HepG2 (cell line): ENCODE results near the gene MAFF. TPM values are rescaled to one million over a fixed set of nuclear protein-coding genes. Genes with fewer than 3 reads are reported as not detected.

Source experiments
- DMAP1 ChIP-seq: IDR thresholded peaks from 2 replicates; pipeline ENCODE4 v1.6.1; 2016
- HES4 ChIP-seq: sonication (generic); formaldehyde crosslinking; IDR thresholded peaks from 2 replicates; pipeline ENCODE4 v1.9.0; 2021; ENCODE audit warnings: mild to moderate bottlenecking, missing genetic modification reagents, borderline replicate concordance
- HMG20B ChIP-seq: conservative IDR thresholded peaks from 2 replicates; pipeline ENCODE4 v1.6.1; 2016; ENCODE audit warnings: missing genetic modification reagents, missing compliant biosample characterization
- KMT2A ChIP-seq: sonication (generic); formaldehyde crosslinking; IDR thresholded peaks from 2 replicates; pipeline ENCODE4 v1.4.0; 2020; ENCODE audit warnings: missing genetic modification reagents
- MBNL3 ChIP-seq: fragments of 250-450 bp; sonication (Bioruptor Pico); conservative IDR thresholded peaks from 2 replicates; pipeline ENCODE4 v1.8.0; 2022; ENCODE audit warnings: mild to moderate bottlenecking, inconsistent platforms
- MED1 ChIP-seq: sonication (generic); formaldehyde crosslinking; IDR thresholded peaks from 2 replicates; pipeline ENCODE4 v1.4.0; 2020; ENCODE audit warnings: missing genetic modification reagents
- MYNN ChIP-seq: sonication (generic); formaldehyde crosslinking; IDR thresholded peaks from 2 replicates; pipeline ENCODE4 v1.4.0; 2020; ENCODE audit warnings: mild to moderate bottlenecking, low read depth, missing genetic modification reagents
- NFRKB ChIP-seq: fragments of 450-650 bp; IDR thresholded peaks from 2 replicates; pipeline ENCODE4 v1.6.1; 2017
- PCBP1 ChIP-seq: fragments of 200-400 bp; formaldehyde crosslinking; IDR thresholded peaks from 2 replicates; pipeline ENCODE4 v1.6.1; 2017; ENCODE audit warnings: mild to moderate bottlenecking, low read depth, low read length, borderline replicate concordance
- YY1 ChIP-seq: IDR thresholded peaks from 2 replicates; pipeline ENCODE4 v1.6.1; 2011; ENCODE audit warnings: low read length, low read depth, moderate library complexity, mild to moderate bottlenecking; ENCODE audit not compliant: insufficient read depth, insufficient replicate concordance
- ZC3H4 ChIP-seq: sonication (generic); formaldehyde crosslinking; IDR thresholded peaks from 2 replicates; pipeline ENCODE4 v1.4.0; 2020; ENCODE audit warnings: missing genetic modification reagents, borderline replicate concordance
- ZNF598 ChIP-seq: sonication (generic); formaldehyde crosslinking; IDR thresholded peaks from 2 replicates; pipeline ENCODE4 v1.5.1; 2020; ENCODE audit warnings: mild to moderate bottlenecking, missing genetic modification reagents, borderline replicate concordance
- ZNF619 ChIP-seq: sonication (generic); formaldehyde crosslinking; IDR thresholded peaks from 2 replicates; pipeline ENCODE4 v1.4.0; 2020; ENCODE audit warnings: mild to moderate bottlenecking, missing genetic modification reagents
- ZNF773 ChIP-seq: sonication (generic); formaldehyde crosslinking; IDR thresholded peaks from 2 replicates; pipeline ENCODE4 v1.4.0; 2020; ENCODE audit warnings: missing genetic modification reagents, borderline replicate concordance
- ZSCAN29 ChIP-seq: sonication (generic); formaldehyde crosslinking; conservative IDR thresholded peaks from 2 replicates; pipeline ENCODE4 v1.4.0; 2020; ENCODE audit warnings: mild to moderate bottlenecking, missing genetic modification reagents
- polyA plus RNA-seq, 8 experiments: library from polyadenylated mRNA; depleted of rRNA in 3 of 8; stranded (reverse) in 7 of 8; unstranded in 1 of 8; fragments of >200 nt; fragmentation: Illumina TruSeq in 4 of 8; extraction: Trizol in 4 of 8; gene quantifications; 2 replicates each; pipeline versions ENCODE4 v1.2.1 to v1.2.3, GENCODE V29; 2011 to 2016; ENCODE audit warnings: low read depth in 4 of 8, missing spikeins in 1 of 8, mixed read lengths in 1 of 8; ENCODE audit not compliant: insufficient read depth in 1 of 8
- total RNA-seq, 5 experiments: library from RNA; depleted of rRNA; stranded (reverse); fragments of >200 nt; fragmentation: Illumina TruSeq; extraction: Trizol; gene quantifications; 2 replicates each; pipeline ENCODE4 v1.2.3, GENCODE V29; 2016; ENCODE audit warnings: low read depth in 1 of 5
- TF ChIP-seq, protein P1 (sequence below): sonication (generic); formaldehyde crosslinking; IDR thresholded peaks from 2 replicates; pipeline ENCODE4 v1.5.1; 2020; ENCODE audit warnings: mild to moderate bottlenecking, missing genetic modification reagents
- TF ChIP-seq, protein P2 (sequence below): sonication (generic); formaldehyde crosslinking; IDR thresholded peaks from 2 replicates; pipeline ENCODE4 v1.8.0; 2022; ENCODE audit warnings: missing genetic modification reagents, low read depth, mild to moderate bottlenecking, borderline replicate concordance
- TF ChIP-seq, protein P3 (sequence below): sonication (generic); formaldehyde crosslinking; IDR thresholded peaks from 2 replicates; pipeline ENCODE4 v1.4.0; 2020; ENCODE audit warnings: mild to moderate bottlenecking, missing genetic modification reagents, borderline replicate concordance
- TF ChIP-seq, protein P4 (sequence below): sonication (generic); formaldehyde crosslinking; IDR thresholded peaks from 2 replicates; pipeline ENCODE4 v1.5.0; 2020; ENCODE audit warnings: missing genetic modification reagents
- TF ChIP-seq, protein P5 (sequence below): sonication (generic); formaldehyde crosslinking; IDR thresholded peaks from 2 replicates; pipeline ENCODE4 v1.4.0; 2020; ENCODE audit warnings: missing genetic modification reagents
- TF ChIP-seq, protein P6 (sequence below): sonication (generic); formaldehyde crosslinking; IDR thresholded peaks from 2 replicates; pipeline ENCODE4 v1.5.0; 2020; ENCODE audit warnings: missing genetic modification reagents

Gene MAFF
- total and polyA plus RNA-seq, 2 of the 13 experiments (the other 11 are each of a cell fraction or from before 2014, with no cell fraction given) = 5.4 to 14.3 TPM

DNA sequence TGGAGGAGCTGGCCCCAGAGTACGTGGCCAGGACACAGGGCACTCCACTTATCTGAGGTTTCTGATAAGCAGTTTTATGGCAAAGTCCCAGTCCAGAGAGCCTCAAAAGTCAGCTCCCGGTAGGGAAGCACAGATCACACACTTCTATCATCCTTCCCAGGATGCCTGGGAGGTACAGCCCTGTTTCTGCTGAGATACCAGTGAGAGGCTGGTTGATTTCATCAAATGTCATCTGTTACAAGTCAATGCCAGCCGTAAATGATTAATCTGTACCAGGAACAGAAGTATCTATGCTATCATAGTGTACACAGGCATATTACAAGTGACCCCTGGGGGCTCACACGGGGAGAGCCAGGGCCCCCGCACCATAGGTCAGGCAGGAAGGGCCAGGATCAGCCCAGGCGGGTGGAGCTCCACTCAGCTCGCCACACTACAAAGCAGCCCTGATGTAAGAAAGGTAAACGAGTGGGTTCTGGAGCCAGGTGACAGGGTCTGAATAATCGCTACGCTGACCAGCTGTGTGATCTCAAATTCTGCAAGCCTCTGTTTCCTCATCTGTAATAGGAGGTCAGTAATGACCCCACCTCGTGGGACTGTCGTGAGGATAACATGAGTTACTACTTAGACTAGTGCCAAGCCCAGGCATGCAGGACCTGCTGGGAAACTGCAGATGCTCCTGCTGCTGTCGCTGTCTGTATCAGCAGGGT lies 37.8 kb upstream of the MAFF start (continued):
- TF ChIP-seq, protein P1, sequence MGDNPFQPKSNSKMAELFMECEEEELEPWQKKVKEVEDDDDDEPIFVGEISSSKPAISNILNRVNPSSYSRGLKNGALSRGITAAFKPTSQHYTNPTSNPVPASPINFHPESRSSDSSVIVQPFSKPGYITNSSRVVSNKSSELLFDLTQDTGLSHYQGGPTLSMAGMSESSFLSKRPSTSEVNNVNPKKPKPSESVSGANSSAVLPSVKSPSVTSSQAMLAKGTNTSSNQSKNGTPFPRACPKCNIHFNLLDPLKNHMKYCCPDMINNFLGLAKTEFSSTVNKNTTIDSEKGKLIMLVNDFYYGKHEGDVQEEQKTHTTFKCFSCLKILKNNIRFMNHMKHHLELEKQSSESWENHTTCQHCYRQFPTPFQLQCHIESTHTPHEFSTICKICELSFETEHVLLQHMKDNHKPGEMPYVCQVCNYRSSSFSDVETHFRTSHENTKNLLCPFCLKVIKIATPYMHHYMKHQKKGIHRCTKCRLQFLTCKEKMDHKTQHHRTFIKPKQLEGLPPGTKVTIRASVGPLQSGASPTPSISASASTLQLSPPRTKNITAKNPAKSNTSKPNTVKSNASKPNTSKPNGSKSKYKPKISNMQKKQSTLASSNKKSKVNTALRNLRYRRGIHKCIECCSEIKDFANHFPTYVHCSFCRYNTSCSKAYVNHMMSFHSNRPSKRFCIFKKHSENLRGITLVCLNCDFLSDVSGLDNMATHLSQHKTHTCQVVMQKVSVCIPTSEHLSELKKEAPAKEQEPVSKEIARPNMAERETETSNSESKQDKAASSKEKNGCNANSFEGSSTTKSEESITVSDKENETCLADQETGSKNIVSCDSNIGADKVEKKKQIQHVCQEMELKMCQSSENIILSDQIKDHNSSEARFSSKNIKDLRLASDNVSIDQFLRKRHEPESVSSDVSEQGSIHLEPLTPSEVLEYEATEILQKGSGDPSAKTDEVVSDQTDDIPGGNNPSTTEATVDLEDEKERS (CRISPR knock-in tag) = 0 out of 2 replicates have a peak, but pooled peaks have one; percentile 30
- no peak for TF ChIP-seq NFRKB
- TF ChIP-seq, protein P2, sequence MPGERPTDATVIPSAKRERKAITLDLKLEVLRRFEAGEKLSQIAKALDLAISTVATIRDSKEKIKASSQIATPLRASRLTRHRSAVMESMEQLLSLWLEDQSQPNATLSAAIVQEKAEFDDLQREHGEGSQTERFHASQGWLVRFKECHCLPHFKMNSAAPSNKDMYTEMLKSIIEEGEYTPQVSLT (CRISPR knock-in tag) = no peak
- no peak for TF ChIP-seq ZNF598 (CRISPR knock-in tag)
- TF ChIP-seq, protein P3, sequence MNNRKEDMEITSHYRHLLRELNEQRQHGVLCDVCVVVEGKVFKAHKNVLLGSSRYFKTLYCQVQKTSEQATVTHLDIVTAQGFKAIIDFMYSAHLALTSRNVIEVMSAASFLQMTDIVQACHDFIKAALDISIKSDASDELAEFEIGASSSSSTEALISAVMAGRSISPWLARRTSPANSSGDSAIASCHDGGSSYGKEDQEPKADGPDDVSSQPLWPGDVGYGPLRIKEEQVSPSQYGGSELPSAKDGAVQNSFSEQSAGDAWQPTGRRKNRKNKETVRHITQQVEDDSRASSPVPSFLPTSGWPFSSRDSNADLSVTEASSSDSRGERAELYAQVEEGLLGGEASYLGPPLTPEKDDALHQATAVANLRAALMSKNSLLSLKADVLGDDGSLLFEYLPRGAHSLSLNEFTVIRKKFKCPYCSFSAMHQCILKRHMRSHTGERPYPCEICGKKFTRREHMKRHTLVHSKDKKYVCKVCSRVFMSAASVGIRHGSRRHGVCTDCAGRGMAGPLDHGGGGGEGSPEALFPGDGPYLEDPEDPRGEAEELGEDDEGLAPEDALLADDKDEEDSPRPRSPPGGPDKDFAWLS (CRISPR knock-in tag) = no peak
- 0 out of 2 replicates have a peak, but pooled peaks have one; percentile 8 for TF ChIP-seq HMG20B (CRISPR knock-in tag)
- TF ChIP-seq PCBP1 = no peak
- TF ChIP-seq ZNF619 (CRISPR knock-in tag) = 0 out of 2 replicates have a peak, but pooled peaks have one; percentile 38
- TF ChIP-seq HES4 (CRISPR knock-in tag) = no peak
- no peak for TF ChIP-seq MBNL3 (CRISPR knock-in tag)
- no peak for TF ChIP-seq ZSCAN29 (CRISPR knock-in tag)
- TF ChIP-seq, protein P4, sequence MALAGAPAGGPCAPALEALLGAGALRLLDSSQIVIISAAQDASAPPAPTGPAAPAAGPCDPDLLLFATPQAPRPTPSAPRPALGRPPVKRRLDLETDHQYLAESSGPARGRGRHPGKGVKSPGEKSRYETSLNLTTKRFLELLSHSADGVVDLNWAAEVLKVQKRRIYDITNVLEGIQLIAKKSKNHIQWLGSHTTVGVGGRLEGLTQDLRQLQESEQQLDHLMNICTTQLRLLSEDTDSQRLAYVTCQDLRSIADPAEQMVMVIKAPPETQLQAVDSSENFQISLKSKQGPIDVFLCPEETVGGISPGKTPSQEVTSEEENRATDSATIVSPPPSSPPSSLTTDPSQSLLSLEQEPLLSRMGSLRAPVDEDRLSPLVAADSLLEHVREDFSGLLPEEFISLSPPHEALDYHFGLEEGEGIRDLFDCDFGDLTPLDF = no peak
- TF ChIP-seq, protein P5, sequence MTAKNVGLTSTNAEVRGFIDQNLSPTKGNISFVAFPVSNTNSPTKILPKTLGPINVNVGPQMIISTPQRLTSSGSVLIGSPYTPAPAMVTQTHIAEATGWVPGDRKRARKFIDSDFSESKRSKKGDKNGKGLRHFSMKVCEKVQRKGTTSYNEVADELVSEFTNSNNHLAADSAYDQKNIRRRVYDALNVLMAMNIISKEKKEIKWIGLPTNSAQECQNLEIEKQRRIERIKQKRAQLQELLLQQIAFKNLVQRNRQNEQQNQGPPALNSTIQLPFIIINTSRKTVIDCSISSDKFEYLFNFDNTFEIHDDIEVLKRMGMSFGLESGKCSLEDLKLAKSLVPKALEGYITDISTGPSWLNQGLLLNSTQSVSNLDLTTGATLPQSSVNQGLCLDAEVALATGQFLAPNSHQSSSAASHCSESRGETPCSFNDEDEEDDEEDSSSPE = no peak
- TF ChIP-seq, protein P6, sequence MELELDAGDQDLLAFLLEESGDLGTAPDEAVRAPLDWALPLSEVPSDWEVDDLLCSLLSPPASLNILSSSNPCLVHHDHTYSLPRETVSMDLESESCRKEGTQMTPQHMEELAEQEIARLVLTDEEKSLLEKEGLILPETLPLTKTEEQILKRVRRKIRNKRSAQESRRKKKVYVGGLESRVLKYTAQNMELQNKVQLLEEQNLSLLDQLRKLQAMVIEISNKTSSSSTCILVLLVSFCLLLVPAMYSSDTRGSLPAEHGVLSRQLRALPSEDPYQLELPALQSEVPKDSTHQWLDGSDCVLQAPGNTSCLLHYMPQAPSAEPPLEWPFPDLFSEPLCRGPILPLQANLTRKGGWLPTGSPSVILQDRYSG (CRISPR knock-in tag) = no peak
- no peak for TF ChIP-seq KMT2A (CRISPR knock-in tag)
- TF ChIP-seq YY1 = no peak
- no peak for TF ChIP-seq ZNF773 (CRISPR knock-in tag)
- peak; percentile 43; the same call in 1 of the 2 replicates for TF ChIP-seq DMAP1 (CRISPR knock-in tag)
- peak; percentile 51; the same call in 1 of the 2 replicates for TF ChIP-seq MED1 (CRISPR knock-in tag)
- TF ChIP-seq ZC3H4 (CRISPR knock-in tag) = no peak
- TF ChIP-seq MYNN (CRISPR knock-in tag) = no peak
